ENCODE measurements around the gene EPB41L4B.
A peak's percentile ranks its signal among the peaks of the same experiment; 100 is the strongest.

The EPB41L4B gene

GRCh38 chr9:109249615-109250014, 71.2 kb downstream of the EPB41L4B start:
- H3K4me3 ChIP-seq (ENCODE audit: low read depth, low read length), result no peak overlapping the region
- in situ Hi-C loops (cut with HindIII; ENCODE audit: low sequenced_read_pairs), result no loop called here
- no peak for DNase-seq (ENCODE audit: low read depth)
- peak; percentile 26 for TF ChIP-seq CTCF (IDR thresholded peaks at IDR 0.05; ENCODE audit: low read depth, low read length, missing control alignments)

GRCh38 chr9:109248133-109248581, 72.7 kb downstream of the EPB41L4B start:
- no peak for DNase-seq (ENCODE audit: low read depth)
- in situ Hi-C loops (cut with HindIII; ENCODE audit: low sequenced_read_pairs), result no loop called here
- H3K4me3 ChIP-seq (ENCODE audit: low read depth, low read length), result no peak overlapping the region
- TF ChIP-seq CTCF (IDR thresholded peaks at IDR 0.05; ENCODE audit: low read depth, low read length, missing control alignments), result peak; percentile 26

GRCh38 chr9:109247228-109247627, 73.6 kb downstream of the EPB41L4B start:
- in situ Hi-C loops (cut with HindIII; ENCODE audit: low sequenced_read_pairs), result no loop called here
- TF ChIP-seq CTCF (IDR thresholded peaks at IDR 0.05; ENCODE audit: low read depth, low read length, missing control alignments), result no peak
- H3K4me3 ChIP-seq (ENCODE audit: low read depth, low read length), result no peak overlapping the region
- no peak for DNase-seq (ENCODE audit: low read depth)

- in situ Hi-C loops (cut with HindIII; ENCODE audit: low sequenced_read_pairs), result no loop called here
- no peak overlapping the region for H3K4me3 ChIP-seq (ENCODE audit: low read depth, low read length)
- no peak for DNase-seq (ENCODE audit: low read depth)
- no peak for TF ChIP-seq CTCF (IDR thresholded peaks at IDR 0.05; ENCODE audit: low read depth, low read length, missing control alignments)
These were observed 74.3 kb downstream of the EPB41L4B start for GRCh38 chr9:109246533-109246932.

- DNase-seq (ENCODE audit: low read depth), result no peak
- in situ Hi-C loops (cut with HindIII; ENCODE audit: low sequenced_read_pairs), result no loop called here
- TF ChIP-seq CTCF (IDR thresholded peaks at IDR 0.05; ENCODE audit: low read depth, low read length, missing control alignments), result no peak
- H3K4me3 ChIP-seq (ENCODE audit: low read depth, low read length), result no peak overlapping the region
These were observed 75.5 kb downstream of the EPB41L4B start for GRCh38 chr9:109245310-109245897.

- in situ Hi-C loops (cut with HindIII; ENCODE audit: low sequenced_read_pairs), result no loop called here
- no peak for DNase-seq (ENCODE audit: low read depth)
These were observed 76.4 kb downstream of the EPB41L4B start for GRCh38 chr9:109244179-109245132.

More at GRCh38 chr9:109244179-109245132, 76.4 kb downstream of the EPB41L4B start:
- no peak overlapping the region for H3K4me3 ChIP-seq (ENCODE audit: low read depth, low read length)
- peak; percentile 97 for TF ChIP-seq CTCF (IDR thresholded peaks at IDR 0.05; ENCODE audit: low read depth, low read length, missing control alignments)

All from astrocyte of the cerebellum (primary cell).